Small intestine (tissue), 7 donors: Measurements from ENCODE around the gene WDR90. TPM values are rescaled to one million over a fixed set of nuclear protein-coding genes. Genes with fewer than 3 reads are reported as not detected.

Experiments used
- DNase-seq, 2 donors: peaks; one replicate each; pipeline versions ENCODE4 v3.0.0 to v3.0.0-alpha.2; 2013
- FAIRE-seq: peaks from 2 replicates; lab custom pipeline; 2012; peaks lifted over from hg19 to GRCh38; lab: Jason Lieb, UNC
- H3K27ac ChIP-seq, 3 donors: one replicate each; pipeline ENCODE4 v1.5.1; 2013; ENCODE audit warnings: low read length in 2 of 3, mild to moderate bottlenecking in 2 of 3, control low read depth in 1 of 3, inconsistent platforms in 1 of 3, low read depth in 1 of 3, moderate library complexity in 1 of 3
- H3K27me3 ChIP-seq, 3 donors: one replicate each; pipeline ENCODE4 v1.6.1; 2013; ENCODE audit warnings: low read length in 3 of 3, inconsistent platforms in 1 of 3; ENCODE audit not compliant: control insufficient read depth in 3 of 3, insufficient read depth in 3 of 3
- H3K36me3 ChIP-seq, 3 donors: one replicate each; pipeline ENCODE4 v1.6.1; 2013; ENCODE audit warnings: low read length in 3 of 3, inconsistent platforms in 1 of 3, low read depth in 1 of 3, mild to moderate bottlenecking in 1 of 3, moderate library complexity in 1 of 3; ENCODE audit not compliant: control insufficient read depth in 3 of 3, insufficient read depth in 2 of 3
- H3K4me1 ChIP-seq, 3 donors: one replicate each; pipeline ENCODE4 v1.6.1; 2013; ENCODE audit warnings: low read length in 2 of 3, inconsistent platforms in 1 of 3, low read depth in 1 of 3, mild to moderate bottlenecking in 1 of 3, moderate library complexity in 1 of 3; ENCODE audit not compliant: control insufficient read depth in 3 of 3, insufficient read depth in 2 of 3
- H3K4me3 ChIP-seq, 3 donors: one replicate each; pipeline ENCODE4 v1.5.1; 2013; ENCODE audit warnings: low read length in 3 of 3, control low read depth in 1 of 3, inconsistent platforms in 1 of 3, low read depth in 1 of 3, mild to moderate bottlenecking in 1 of 3, moderate library complexity in 1 of 3
- H3K9me3 ChIP-seq, 2 donors: one replicate each; pipeline ENCODE4 v1.6.1; 2013; ENCODE audit warnings: low read depth in 1 of 2, low read length in 1 of 2; ENCODE audit not compliant: control insufficient read depth in 2 of 2, insufficient read depth in 1 of 2
- WGBS, 3 donors: extraction: QIAGEN DNeasy Blood & Tissue Kit; methylation state at CpG; one replicate each; pipeline ENCODE4 v1.1.7; 2013; 5-methylcytosine and 5-hydroxymethylcytosine counted together
- polyA plus RNA-seq, 4 donors: library from polyadenylated mRNA; stranded (reverse) in 3 of 4; unstranded in 1 of 4; fragments of 200-250 nt in 3 of 4; fragments of 120-200 nt in 1 of 4; gene quantifications; one replicate each; pipeline versions ENCODE4 v1.2.1 to v1.2.3, GENCODE V29; 2013
- donor health status: healthy with polysubstance abuse.
- donor health status: control.
- donor health status: control.
- donor health status: Bipolar disorder and iron deficiency.
- donor health status: healthy.

Gene WDR90
- polyA plus RNA-seq, 4 donors = 15.7 to 36.5 (median 25.6) TPM

- H3K27ac ChIP-seq = no peak overlapping the region
- peaks cover 0 to 87% (median 0%) of the 10 kb centered on the region in 3 donors for H3K36me3 ChIP-seq
- FAIRE-seq (no peak), DNase-seq (no peak)
- 90 to 91% (median 90%) methylated on average over 28 to 35 of the region's 35 CpGs for WGBS, 3 donors
- H3K4me3 ChIP-seq = no peak overlapping the region
- no peaks in the 10 kb centered on the region for H3K27me3 ChIP-seq
- H3K4me1 ChIP-seq = peaks cover 0 to 17% (median 0%) of the 10 kb centered on the region in 3 donors
- H3K9me3 ChIP-seq = no peaks in the 10 kb centered on the region
Measured at GRCh38 chr16:658679-659571, 9.8 kb downstream of the WDR90 start.

GRCh38 chr16:659618-660017, 10.5 kb downstream of the WDR90 start:
- no peak for DNase-seq
- no peak for FAIRE-seq

GRCh38 chr16:660132-660458, 10.9 kb downstream of the WDR90 start:
- Histone ChIP-seq H3K27me3 (no peaks in the 10 kb centered on the region), H3K9me3 (no peaks in the 10 kb centered on the region), H3K4me3 (no peak overlapping the region), H3K27ac (peak overlapping the region in 1 of 3 donors; percentile 59), H3K4me1 (peaks cover 0 to 17% (median 0%) of the 10 kb centered on the region in 3 donors), H3K36me3 (peaks cover 0 to 83% (median 0%) of the 10 kb centered on the region in 3 donors)
- no peak for DNase-seq
- WGBS, 3 donors = 61 to 69% (median 67%) methylated on average over 6 of the region's 6 CpGs
- FAIRE-seq = no peak

More at GRCh38 chr16:659618-660017, 10.5 kb downstream of the WDR90 start:
- Histone ChIP-seq H3K4me3 (no peak overlapping the region), H3K36me3 (peaks cover 0 to 88% (median 0%) of the 10 kb centered on the region in 3 donors), H3K27ac (no peak overlapping the region), H3K27me3 (no peaks in the 10 kb centered on the region), H3K4me1 (peaks cover 0 to 17% (median 0%) of the 10 kb centered on the region in 3 donors), H3K9me3 (no peaks in the 10 kb centered on the region)
- WGBS, 3 donors = 90 to 91% (median 90%) methylated on average over 11 to 20 of the region's 20 CpGs

- Histone ChIP-seq H3K27me3 (no peaks in the 10 kb centered on the region), H3K4me3 (no peak overlapping the region), H3K4me1 (peaks cover 0 to 17% (median 0%) of the 10 kb centered on the region in 3 donors), H3K36me3 (peaks cover 0 to 78% (median 0%) of the 10 kb centered on the region in 3 donors), H3K9me3 (no peaks in the 10 kb centered on the region), H3K27ac (peak overlapping the region in 2 of 3 donors; percentile 53 to 59)
- WGBS, 3 donors = 20 to 25% (median 21%) methylated on average over 24 to 41 of the region's 43 CpGs
- DNase-seq (peak; percentile 84 to 88), FAIRE-seq (no peak)
Measured at GRCh38 chr16:660459-661183, 11.5 kb downstream of the WDR90 start.

- Histone ChIP-seq H3K4me1 (peaks cover 0 to 17% (median 0%) of the 10 kb centered on the region in 3 donors), H3K9me3 (no peaks in the 10 kb centered on the region), H3K36me3 (peaks cover 0 to 77% (median 0%) of the 10 kb centered on the region in 3 donors), H3K27me3 (no peaks in the 10 kb centered on the region), H3K27ac (peak overlapping the region in 2 of 3 donors; percentile 14 to 35), H3K4me3 (no peak overlapping the region)
- DNase-seq (no peak), FAIRE-seq (no peak)
- WGBS, 3 donors = 51 to 70% (median 67%) methylated on average over 33 to 35 of the region's 35 CpGs
Measured at GRCh38 chr16:661184-661821, 12.1 kb downstream of the WDR90 start.

- FAIRE-seq = no peak
- Histone ChIP-seq H3K27ac (no peak overlapping the region), H3K9me3 (no peaks in the 10 kb centered on the region), H3K4me1 (peaks cover 0 to 17% (median 0%) of the 10 kb centered on the region in 3 donors), H3K27me3 (no peaks in the 10 kb centered on the region), H3K4me3 (no peak overlapping the region), H3K36me3 (peaks cover 0 to 77% (median 0%) of the 10 kb centered on the region in 3 donors)
- DNase-seq = no peak
- 90 to 94% (median 92%) methylated on average over 15 to 19 of the region's 19 CpGs for WGBS, 3 donors
Measured at GRCh38 chr16:662095-662494, 12.9 kb downstream of the WDR90 start.

GRCh38 chr16:662597-662996, 13.4 kb downstream of the WDR90 start:
- peaks cover 0 to 77% (median 0%) of the 10 kb centered on the region in 3 donors for H3K36me3 ChIP-seq
- H3K27me3 ChIP-seq = no peaks in the 10 kb centered on the region
- H3K9me3 ChIP-seq = no peaks in the 10 kb centered on the region
- H3K27ac ChIP-seq = no peak overlapping the region
- peaks cover 0 to 20% (median 0%) of the 10 kb centered on the region in 3 donors for H3K4me1 ChIP-seq
- no peak for FAIRE-seq
- H3K4me3 ChIP-seq = no peak overlapping the region
- WGBS, 3 donors = 94 to 95% (median 94%) methylated on average over 20 to 21 of the region's 21 CpGs
- DNase-seq = no peak

GRCh38 chr16:666572-666971, 17.4 kb downstream of the WDR90 start:
- H3K4me1 ChIP-seq = peaks cover 0 to 16% (median 0%) of the 10 kb centered on the region in 3 donors
- no peaks in the 10 kb centered on the region for H3K9me3 ChIP-seq
- FAIRE-seq (no peak), DNase-seq (no peak)
- 88 to 92% (median 91%) methylated on average over 13 of the region's 13 CpGs for WGBS, 3 donors
- no peak overlapping the region for H3K4me3 ChIP-seq
- no peak overlapping the region for H3K27ac ChIP-seq
- no peaks in the 10 kb centered on the region for H3K27me3 ChIP-seq
- peaks cover 5 to 77% (median 8%) of the 10 kb centered on the region in 3 donors for H3K36me3 ChIP-seq
